Activated T-helper 9 cell treated with anti-CD3 and anti-CD28 coated beads, Interleukin-2, amount 50 U/mL, for 16 hours (primary cell): ENCODE data around the gene DNAJC25.
"Not testable (repeated sequence)": the region's sequence is repeated elsewhere in the genome, so short reads cannot be mapped to it uniquely, and the experiment has no call there.

Source experiments
- DNase-seq: peaks from one replicate; pipeline ENCODE4 v3.0.0-alpha.2; 2020; ENCODE audit warnings: low read depth

Gene DNAJC25

GRCh38 chr9:111668026-111668573 is 37.0 kb downstream of the DNAJC25 start:
- DNase-seq: no peak

GRCh38 chr9:111668601-111669000 is 37.5 kb downstream of the DNAJC25 start:
- DNase-seq: not testable (repeated sequence)

- no peak for DNase-seq
These were observed 43.2 kb downstream of the DNAJC25 start for GRCh38 chr9:111674319-111674718.

GRCh38 chr9:111676116-111676515 is 45.0 kb downstream of the DNAJC25 start:
- DNase-seq: no peak

GRCh38 chr9:111678293-111678692 is 47.2 kb downstream of the DNAJC25 start:
- no peak for DNase-seq

GRCh38 chr9:111679199-111679598 is 48.1 kb downstream of the DNAJC25 start:
- DNase-seq: no peak

GRCh38 chr9:111683392-111683791 is 52.3 kb downstream of the DNAJC25 start:
- DNase-seq: no peak

- no peak for DNase-seq
These were observed 60.7 kb downstream of the DNAJC25 start for GRCh38 chr9:111691672-111692329.

- DNase-seq: no peak
These were observed 65.7 kb downstream of the DNAJC25 start for GRCh38 chr9:111696796-111697195.

GRCh38 chr9:111700776-111701175 is 69.6 kb downstream of the DNAJC25 start:
- no peak for DNase-seq
